H1 (cell line): ENCODE data around the gene VPS26A.

Source experiments
- BRCA1 ChIP-seq: IDR thresholded peaks from 2 replicates; pipeline ENCODE4 v1.6.1; 2012; ENCODE audit warnings: low read depth, low read length, improper control_type of control experiment
- CEBPB ChIP-seq: IDR thresholded peaks from 2 replicates; pipeline ENCODE4 v1.6.1; 2012; ENCODE audit warnings: low read depth, low read length
- CREB1 ChIP-seq: IDR thresholded peaks from 2 replicates; pipeline ENCODE4 v1.6.1; 2012; ENCODE audit warnings: inconsistent platforms
- EP300 ChIP-seq, 2 experiments: IDR thresholded peaks; 1 replicate in 1 of 2; 2 replicates in 1 of 2; pipeline ENCODE4 v1.6.1; 2011 to 2012; ENCODE audit warnings: low read depth in 2 of 2, low read length in 2 of 2, mild to moderate bottlenecking in 2 of 2, borderline replicate concordance in 1 of 2, inconsistent platforms in 1 of 2, moderate library complexity in 1 of 2
- GTF2F1 ChIP-seq: IDR thresholded peaks from 2 replicates; pipeline ENCODE4 v1.6.1; 2012; ENCODE audit warnings: low read depth, low read length, improper control_type of control experiment, borderline replicate concordance
- POLR2A ChIP-seq, 2 experiments: IDR thresholded peaks; 1 replicate in 1 of 2; 2 replicates in 1 of 2; pipeline ENCODE4 v1.6.1; 2011; ENCODE audit warnings: low read depth in 2 of 2, low read length in 2 of 2, mild to moderate bottlenecking in 2 of 2; ENCODE audit errors: control extremely low read depth in 1 of 2
- POLR2AphosphoS5 ChIP-seq: IDR thresholded peaks from 2 replicates; pipeline ENCODE4 v1.6.1; 2011; ENCODE audit warnings: low read depth, low read length
- POU5F1 ChIP-seq: IDR thresholded peaks from 2 replicates; pipeline ENCODE4 v1.6.1; 2011; ENCODE audit warnings: low read depth, mild to moderate bottlenecking, low read length, moderate library complexity
- RAD21 ChIP-seq, 2 experiments: IDR thresholded peaks in 1 of 2; conservative IDR thresholded peaks in 1 of 2; 2 replicates each; pipeline ENCODE4 v1.6.1; 2011; ENCODE audit warnings: low read depth in 2 of 2, low read length in 2 of 2, improper control_type of control experiment in 1 of 2, inconsistent platforms in 1 of 2, mild to moderate bottlenecking in 1 of 2, moderate library complexity in 1 of 2
- TF ChIP-seq, protein P1 (sequence below): IDR thresholded peaks from 2 replicates; pipeline ENCODE4 v1.6.1; 2012; ENCODE audit warnings: inconsistent platforms
- TF ChIP-seq, protein P2 (sequence below): IDR thresholded peaks from 2 replicates; pipeline ENCODE4 v1.6.1; 2011; ENCODE audit warnings: low read depth, mild to moderate bottlenecking, low read length; ENCODE audit not compliant: insufficient read depth
- TF ChIP-seq, protein P3 (sequence below), 3 experiments: IDR thresholded peaks; 1 replicate in 2 of 3; 2 replicates in 1 of 3; pipeline versions ENCODE4 v1.5.1 to v1.6.1; 2011; ENCODE audit warnings: low read length in 3 of 3, mild to moderate bottlenecking in 3 of 3, inconsistent platforms in 2 of 3, low read depth in 1 of 3, moderate library complexity in 1 of 3; ENCODE audit not compliant: insufficient read depth in 1 of 3; ENCODE audit errors: control extremely low read depth in 1 of 3
- TF ChIP-seq, protein P4 (sequence below): IDR thresholded peaks from 2 replicates; pipeline ENCODE4 v1.6.1; 2011; ENCODE audit warnings: low read length, improper control_type of control experiment

DNA sequence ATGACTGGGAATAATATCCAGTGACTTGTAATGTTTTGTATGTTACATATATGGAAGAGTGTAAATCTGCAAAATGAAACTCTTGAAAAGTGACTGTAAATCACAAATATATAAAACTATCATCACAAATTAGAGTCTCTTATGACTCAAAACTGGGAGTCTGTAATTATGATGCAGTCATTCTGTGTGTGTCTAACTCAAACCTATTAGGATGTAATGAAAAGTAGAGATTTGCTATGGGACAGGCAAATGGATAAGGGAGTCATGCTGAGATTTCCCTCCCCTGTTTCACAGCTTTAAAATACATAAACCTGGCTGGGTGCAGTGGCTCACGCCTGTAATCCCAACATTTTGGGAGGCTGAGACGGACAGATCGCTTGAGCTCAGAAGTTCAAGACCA, 87.5 kb downstream of the VPS26A start:
- TF ChIP-seq, protein P1, sequence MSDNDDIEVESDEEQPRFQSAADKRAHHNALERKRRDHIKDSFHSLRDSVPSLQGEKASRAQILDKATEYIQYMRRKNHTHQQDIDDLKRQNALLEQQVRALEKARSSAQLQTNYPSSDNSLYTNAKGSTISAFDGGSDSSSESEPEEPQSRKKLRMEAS, result no peak
- TF ChIP-seq, protein P2, sequence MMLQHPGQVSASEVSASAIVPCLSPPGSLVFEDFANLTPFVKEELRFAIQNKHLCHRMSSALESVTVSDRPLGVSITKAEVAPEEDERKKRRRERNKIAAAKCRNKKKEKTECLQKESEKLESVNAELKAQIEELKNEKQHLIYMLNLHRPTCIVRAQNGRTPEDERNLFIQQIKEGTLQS, result no peak
- TF ChIP-seq, protein P3, sequence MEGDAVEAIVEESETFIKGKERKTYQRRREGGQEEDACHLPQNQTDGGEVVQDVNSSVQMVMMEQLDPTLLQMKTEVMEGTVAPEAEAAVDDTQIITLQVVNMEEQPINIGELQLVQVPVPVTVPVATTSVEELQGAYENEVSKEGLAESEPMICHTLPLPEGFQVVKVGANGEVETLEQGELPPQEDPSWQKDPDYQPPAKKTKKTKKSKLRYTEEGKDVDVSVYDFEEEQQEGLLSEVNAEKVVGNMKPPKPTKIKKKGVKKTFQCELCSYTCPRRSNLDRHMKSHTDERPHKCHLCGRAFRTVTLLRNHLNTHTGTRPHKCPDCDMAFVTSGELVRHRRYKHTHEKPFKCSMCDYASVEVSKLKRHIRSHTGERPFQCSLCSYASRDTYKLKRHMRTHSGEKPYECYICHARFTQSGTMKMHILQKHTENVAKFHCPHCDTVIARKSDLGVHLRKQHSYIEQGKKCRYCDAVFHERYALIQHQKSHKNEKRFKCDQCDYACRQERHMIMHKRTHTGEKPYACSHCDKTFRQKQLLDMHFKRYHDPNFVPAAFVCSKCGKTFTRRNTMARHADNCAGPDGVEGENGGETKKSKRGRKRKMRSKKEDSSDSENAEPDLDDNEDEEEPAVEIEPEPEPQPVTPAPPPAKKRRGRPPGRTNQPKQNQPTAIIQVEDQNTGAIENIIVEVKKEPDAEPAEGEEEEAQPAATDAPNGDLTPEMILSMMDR (IDR thresholded peaks at IDR 0.05; ENCODE audit: control extremely low read depth in 1 of 3, insufficient read depth in 1 of 3, low read depth in 1 of 3, low read length in 3 of 3), result no peak
- TF ChIP-seq EP300 (IDR thresholded peaks at IDR 0.05; ENCODE audit: borderline replicate concordance in 1 of 2, low read depth in 2 of 2, low read length in 2 of 2), result no peak
- no peak for TF ChIP-seq CEBPB
- TF ChIP-seq GTF2F1, result no peak
- TF ChIP-seq, protein P4, sequence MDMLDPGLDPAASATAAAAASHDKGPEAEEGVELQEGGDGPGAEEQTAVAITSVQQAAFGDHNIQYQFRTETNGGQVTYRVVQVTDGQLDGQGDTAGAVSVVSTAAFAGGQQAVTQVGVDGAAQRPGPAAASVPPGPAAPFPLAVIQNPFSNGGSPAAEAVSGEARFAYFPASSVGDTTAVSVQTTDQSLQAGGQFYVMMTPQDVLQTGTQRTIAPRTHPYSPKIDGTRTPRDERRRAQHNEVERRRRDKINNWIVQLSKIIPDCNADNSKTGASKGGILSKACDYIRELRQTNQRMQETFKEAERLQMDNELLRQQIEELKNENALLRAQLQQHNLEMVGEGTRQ, result no peak
- no peak for TF ChIP-seq POLR2AphosphoS5
- TF ChIP-seq CREB1, result no peak
- no peak for TF ChIP-seq POLR2A (IDR thresholded peaks at IDR 0.05; ENCODE audit: control extremely low read depth in 1 of 2, low read depth in 2 of 2, low read length in 2 of 2)
- no peak for TF ChIP-seq RAD21 (IDR thresholded peaks at IDR 0.05 in 1 of 2, conservative IDR thresholded peaks at IDR 0.05 in 1 of 2; ENCODE audit: low read depth in 2 of 2, low read length in 2 of 2)
- no peak for TF ChIP-seq BRCA1
- no peak for TF ChIP-seq POU5F1
